ENCODE measurements around the gene PTPRG.
"Not testable (repeated sequence)": the region's sequence is repeated elsewhere in the genome, so short reads cannot be mapped to it uniquely, and the experiment has no call there.

PTPRG gene

DNA sequence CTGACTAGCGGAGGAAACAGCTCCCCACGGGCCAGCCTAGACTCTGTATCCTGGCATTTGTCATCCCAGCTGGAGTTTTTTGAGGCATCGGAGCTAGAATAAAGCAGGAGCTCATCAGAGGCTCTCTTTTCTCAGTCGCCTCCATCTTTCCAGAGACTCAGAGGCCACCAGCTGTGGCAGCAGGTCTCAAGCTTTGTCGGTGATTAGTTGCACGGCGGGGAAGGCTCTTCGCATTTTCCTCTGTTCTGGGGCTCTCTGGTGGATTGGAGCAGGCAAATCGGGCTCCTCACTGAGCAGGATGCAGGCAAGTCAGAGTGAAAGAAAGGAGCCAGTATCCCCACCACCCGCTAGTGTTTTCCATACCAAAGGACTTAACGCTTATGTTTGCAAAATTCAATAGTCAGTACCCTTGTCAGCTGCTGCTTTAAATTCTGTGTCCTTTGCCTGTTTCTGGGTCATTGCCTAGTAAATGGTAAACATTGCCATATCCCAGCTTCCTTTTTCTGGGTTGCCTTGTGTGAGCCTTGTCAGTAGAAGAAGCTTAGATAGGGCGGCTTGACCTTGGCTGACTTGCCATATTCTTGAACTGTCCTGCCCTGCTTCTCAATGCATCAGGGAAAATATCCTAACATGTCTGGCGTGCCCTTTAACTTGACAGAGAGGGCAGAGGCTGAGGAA lies 127.1 kb downstream of the PTPRG start:
- no peak for DNase-seq

DNA sequence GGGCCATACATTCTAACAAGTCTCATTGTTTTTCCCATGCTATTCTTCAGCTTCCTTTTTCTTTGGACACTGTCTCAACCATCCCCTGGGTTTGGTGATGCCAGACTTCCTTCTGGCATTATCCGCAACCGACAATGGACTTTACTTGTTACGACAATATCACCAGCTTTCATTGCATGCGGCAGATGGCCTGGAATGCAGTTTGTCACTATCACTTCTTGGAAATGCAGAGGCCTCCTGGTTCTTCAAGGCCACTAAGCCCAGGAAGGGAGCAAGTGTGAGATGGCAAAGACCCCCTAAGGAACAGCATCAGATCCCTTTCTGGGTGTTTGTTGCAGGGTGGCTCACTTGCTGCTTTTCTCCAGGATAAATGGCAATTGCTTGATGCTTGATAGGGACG lies 128.6 kb downstream of the PTPRG start:
- no peak for DNase-seq

- no peak for DNase-seq
Measured at GRCh38 chr3:61691466-61691865, 130.1 kb downstream of the PTPRG start.

GRCh38 chr3:61697301-61697700 lies 135.9 kb downstream of the PTPRG start:
- DNase-seq, result no peak

DNA sequence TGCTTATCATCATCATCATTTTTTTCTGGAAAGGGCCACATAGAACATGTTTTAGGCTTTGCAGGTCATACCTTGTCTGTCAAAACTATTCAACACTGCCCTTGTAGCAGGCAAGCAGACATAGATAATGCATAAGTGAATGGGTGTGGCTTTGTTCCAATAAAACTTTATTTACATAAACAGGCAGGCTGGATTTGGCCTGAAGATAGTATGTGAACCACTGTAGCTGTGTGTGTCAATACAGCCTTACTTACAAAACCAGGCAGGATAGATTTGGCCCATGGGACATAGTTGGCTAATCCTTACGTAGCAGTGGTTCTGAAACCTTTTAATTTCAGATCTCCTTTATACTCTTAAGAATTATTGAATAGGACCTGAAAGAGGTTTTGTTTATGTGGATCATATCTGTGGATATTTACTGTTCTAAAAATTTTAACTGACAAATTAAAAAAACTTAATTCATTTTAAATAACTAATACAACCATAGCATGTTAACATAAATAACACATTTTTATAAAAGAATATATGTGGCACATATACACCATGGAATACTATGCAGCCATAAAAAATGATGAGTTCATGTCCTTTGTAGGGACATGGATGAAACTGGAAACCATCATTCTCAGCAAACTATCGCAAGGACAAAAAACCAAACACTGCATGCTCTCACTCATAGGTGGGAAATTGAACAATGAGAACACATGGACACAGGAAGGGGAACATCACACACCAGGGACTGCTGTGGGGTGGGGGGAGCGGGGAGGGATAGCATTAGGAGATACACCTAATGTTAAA lies 137.1 kb downstream of the PTPRG start:
- not testable (repeated sequence) for DNase-seq

- no peak for DNase-seq
Measured at GRCh38 chr3:61699622-61700021, 138.3 kb downstream of the PTPRG start.

DNA sequence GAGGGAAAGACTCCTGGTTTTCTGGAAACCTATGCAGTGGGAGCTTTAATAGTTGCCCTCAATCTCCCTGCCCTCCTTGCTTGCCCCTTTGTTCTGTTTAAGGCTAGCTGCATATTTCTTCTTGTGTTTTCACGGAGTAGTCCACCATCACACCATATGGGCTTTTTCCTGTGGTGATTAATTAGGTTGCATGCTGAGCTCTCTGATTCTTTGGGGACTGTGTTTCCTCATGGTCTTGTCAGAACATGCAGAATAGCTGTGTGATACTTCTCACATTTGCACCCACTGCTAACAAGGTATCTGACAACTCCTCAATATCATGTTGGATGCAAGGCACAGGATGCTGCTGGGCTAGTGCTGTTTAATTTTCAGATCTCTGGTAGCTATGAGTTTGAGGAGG lies 139.6 kb downstream of the PTPRG start:
- peak; percentile 82 for DNase-seq

DNA sequence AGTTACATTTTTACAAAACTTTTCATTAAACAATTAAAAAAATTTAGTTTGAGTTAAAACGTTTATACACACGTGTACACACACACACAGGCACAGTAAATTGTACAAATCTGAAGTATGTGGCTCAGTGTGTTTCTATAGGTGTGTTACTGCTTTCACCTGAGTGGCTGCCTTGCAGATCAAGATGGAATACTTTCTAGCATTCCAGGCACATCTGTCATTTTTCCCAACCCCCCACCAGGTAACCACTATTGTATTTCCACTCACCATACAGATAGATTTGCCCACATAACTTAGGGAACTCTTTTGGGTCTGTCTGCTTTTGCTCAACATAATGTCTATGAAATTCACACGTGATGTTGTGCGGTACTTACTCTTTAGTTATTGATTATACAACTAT lies 141.1 kb downstream of the PTPRG start:
- DNase-seq, result peak; percentile 30

DNA sequence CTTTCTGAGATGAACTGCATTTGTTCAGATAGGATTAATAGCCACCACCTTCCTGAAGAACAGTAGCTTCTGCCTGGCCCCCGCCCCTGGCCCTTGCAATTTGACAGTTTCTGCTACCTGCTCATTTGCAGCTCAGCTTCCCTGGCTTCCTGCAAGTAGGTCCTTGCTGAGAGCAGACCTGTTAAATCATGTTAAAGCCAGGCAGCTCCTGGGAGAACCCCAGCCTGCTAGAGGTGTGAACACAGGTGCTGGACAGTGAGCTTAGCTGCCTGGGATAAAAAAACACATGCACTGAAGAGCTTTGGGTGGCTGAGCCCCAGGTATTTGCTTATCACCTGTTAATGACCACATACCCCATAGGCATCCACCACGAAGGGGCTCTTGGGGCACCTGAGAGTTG lies 143.4 kb downstream of the PTPRG start:
- no peak for DNase-seq

DNA sequence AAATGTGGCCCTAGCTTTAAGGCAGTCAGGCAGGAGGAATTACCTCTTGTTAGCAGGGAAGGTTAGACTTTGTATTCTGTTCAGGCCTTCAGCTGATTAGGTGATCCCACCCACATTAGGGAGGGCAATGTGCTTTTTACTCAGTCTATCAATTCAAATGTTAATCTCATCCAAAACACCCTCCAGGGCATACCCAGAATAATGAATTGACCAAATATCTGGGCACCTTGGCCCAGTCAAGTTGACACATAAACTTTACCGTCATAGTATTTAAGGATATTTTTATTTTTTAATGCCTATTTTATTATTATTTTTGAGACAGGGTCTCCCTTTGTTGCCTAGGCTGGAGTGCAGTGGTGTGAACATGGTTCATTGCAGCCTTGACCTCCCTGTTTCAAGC lies 146.1 kb downstream of the PTPRG start:
- DNase-seq, result no peak

- DNase-seq, result not testable (repeated sequence)
Measured at GRCh38 chr3:61710920-61711319, 149.5 kb downstream of the PTPRG start.

GRCh38 chr3:61714225-61714624 lies 152.9 kb downstream of the PTPRG start:
- DNase-seq, result no peak

- no peak for DNase-seq
Measured at GRCh38 chr3:61715886-61716527, 154.6 kb downstream of the PTPRG start.

- DNase-seq, result not testable (repeated sequence)
Measured at GRCh38 chr3:61716693-61717092, 155.3 kb downstream of the PTPRG start.

GRCh38 chr3:61718565-61718964 lies 157.2 kb downstream of the PTPRG start:
- DNase-seq, result peak; percentile 24

- DNase-seq, result no peak
Measured at GRCh38 chr3:61719278-61719977, 158.1 kb downstream of the PTPRG start.

GRCh38 chr3:61723038-61723437 lies 161.7 kb downstream of the PTPRG start:
- no peak for DNase-seq

DNA sequence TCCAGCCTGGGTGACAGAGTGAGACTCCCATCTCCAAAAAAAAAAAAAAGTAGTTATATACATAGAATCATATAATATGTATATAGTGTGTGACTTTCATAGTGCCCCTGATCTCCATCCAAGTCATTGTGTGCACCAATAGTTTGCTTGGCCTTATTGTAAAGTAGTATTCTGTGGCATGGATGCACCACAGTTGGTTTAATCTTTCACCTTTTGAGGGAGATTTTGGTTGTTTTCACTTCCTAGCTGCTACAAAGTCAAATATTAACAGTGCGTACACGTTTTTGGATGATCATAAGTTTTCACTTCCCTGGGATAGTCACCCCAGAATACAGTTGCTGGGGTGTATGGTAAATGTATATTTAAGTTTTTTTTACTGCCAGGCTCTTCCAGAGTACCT lies 162.8 kb downstream of the PTPRG start:
- DNase-seq, result no peak

DNA sequence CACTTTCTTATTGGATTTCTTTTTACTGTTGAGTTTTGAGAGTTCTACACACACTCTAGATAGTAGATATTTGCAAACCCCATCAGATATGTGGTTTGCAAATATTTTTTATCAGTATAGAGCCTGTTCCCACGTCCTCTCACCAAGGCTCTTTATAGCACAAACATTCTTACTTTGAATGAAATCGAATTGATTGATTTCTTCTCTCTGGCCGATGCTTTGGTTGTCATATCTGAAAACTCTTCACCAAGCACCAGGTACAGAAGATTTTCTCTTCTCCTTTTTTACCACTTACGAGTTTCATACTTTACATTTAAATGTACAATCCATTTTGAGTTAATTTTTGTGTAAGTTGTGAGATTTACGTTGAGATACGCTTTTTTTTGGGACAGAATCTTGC lies 163.4 kb downstream of the PTPRG start:
- DNase-seq, result no peak

GRCh38 chr3:61725851-61726333 lies 164.5 kb downstream of the PTPRG start:
- DNase-seq, result no peak

DNA sequence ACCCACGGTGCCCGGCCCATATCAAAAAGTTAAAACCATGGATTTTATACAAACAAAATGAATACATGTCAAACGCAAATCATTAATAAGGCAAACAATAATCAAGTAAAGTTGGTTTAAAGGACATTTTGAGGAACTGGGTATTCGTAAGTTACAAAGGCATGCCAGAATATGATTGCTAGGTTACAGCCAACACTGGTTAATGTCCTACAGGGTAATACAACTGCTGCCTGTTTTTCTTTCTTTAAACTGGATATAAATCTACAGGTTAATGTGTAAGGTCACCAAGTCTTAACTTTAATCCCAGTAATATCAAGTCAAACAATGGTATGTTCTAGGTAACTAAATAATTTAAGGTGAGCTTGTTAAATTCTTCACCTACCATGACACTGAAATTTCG lies 166.1 kb downstream of the PTPRG start:
- DNase-seq, result no peak

DNA sequence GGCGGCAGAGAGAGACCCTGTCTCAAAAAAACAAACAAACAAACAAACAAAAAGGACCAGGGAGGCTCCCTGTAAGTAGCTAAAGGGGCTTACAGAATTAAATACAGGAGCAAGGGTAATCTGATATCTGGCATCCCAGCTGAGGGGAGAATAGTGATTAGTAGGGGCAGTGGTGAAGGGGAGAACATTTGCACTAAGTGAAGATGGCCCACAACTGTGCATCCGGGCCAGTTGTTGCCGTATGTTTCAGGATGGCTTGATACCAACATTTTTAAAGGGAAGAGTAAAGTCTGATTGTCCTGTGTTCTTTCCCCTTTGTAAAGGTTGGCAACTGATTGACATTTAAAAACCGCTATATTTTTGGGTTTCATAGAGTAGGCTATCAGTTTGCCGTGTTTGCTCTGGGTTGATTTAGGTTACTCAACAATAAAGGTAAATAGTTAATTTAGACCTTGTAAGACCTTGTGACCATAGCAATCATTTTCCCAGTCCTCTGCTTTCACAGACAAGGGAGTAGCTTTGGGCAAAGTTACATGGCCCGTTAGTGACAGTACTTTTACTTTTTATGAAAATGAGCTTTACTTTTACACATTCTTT lies 167.8 kb downstream of the PTPRG start:
- no peak for DNase-seq

- no peak for DNase-seq
Measured at GRCh38 chr3:61730056-61730455, 168.7 kb downstream of the PTPRG start.
